ENCODE measurements around the gene HOXB6. TPM values are rescaled to one million over a fixed set of nuclear protein-coding genes. Genes with fewer than 3 reads are reported as not detected.

The HOXB6 gene
- polyA plus RNA-seq, 6 donors from 2014 or later = not detected

DNA sequence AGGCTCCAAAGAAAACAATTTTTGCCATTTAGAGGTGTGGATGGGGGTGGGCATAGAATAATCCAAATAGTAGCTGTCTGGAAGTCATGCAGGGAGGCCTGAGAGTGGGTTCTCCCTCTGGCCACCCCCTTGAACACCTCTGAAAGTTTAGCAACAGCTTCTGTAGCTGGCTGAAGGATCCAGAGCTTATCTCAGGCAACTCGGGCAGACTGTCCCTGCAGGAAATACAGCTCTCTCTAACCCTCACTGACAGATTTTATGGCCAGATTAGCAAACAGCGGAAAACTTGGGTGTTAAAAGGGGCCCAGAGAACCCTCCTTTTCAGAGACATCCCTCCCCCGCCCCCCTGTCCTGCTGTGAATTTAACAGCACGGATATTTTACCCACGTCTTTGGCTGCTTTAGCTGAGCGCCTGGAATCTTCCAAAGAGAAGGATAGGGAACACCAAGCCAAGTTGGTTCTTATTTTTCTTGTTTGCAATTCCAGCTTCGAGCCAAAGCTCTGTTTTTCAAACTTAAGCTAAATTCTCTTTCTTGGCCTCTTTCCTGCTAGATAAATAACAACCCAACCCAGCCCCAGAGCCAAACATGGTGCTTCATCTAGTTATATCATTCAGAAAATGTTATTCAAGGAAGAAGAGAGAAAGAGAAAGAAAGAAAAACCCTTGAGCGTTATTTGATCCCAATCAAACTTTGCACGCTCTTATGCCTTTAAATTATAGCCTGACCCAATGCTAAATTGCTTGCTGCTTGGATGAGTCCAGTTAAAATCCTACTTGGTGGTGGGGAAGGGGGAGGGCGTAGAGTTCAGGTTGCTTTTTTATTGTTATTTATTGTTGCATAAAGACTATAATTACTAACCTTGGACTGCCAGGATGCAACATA, 57.6 kb downstream of the HOXB6 start:
- H3K9me3 Mint-ChIP-seq = no peaks in the 10 kb centered on the region
- peaks cover 0 to 11% of the 10 kb centered on the region in 2 donors for H3K36me3 Mint-ChIP-seq
- no peak overlapping the region for H3K27ac Mint-ChIP-seq
- peaks cover 50 to 68% (median 59%) of the 10 kb centered on the region in 3 donors for H3K27me3 Mint-ChIP-seq
- peaks cover 20 to 45% (median 30%) of the 10 kb centered on the region in 3 donors for H3K4me1 Mint-ChIP-seq
- ATAC-seq (ENCODE audit: low read depth in 2 of 2) (no peak), DNase-seq (no peak)
- H3K4me3 Mint-ChIP-seq = peak overlapping the region in 6 of 8 donors; percentile 2 to 87 (median 46)

DNA sequence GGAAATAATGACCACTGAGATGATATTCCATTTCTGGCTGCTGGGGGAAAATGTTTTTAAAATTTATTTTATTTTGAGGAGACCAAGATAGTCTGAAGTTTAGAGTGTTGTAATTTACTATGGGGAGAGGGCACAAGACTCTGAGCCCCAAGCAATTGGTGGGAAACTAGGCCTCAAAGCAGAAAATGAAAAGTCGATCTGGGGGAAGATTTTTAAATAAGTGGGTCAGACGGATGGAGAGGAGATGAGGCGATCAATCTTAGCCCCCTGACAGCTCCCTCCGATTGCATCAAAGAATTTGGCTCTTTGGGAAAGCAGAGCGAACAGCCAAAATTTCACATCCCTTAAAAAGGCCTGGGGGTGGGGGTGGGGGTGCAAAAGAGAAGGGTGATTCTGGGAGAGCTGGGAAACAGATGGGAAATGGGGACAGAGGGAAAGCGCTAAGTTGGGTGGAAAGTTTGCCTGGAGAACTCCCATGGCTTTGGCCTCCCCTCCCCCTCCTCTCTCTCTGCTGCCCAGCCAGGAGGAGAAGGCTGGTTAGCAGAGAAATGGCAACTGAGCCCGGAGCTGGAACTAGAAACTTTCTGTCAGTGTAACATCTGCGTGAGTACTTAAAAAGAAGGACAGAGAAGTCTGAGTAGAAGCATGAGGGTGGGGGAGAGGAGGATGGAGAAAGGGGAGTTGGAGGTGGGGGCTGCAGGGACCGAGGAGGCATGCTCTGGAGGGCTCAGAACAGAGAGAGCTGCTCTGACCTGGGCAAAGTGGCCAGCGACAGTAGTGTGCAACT, 58.5 kb downstream of the HOXB6 start:
- H3K27me3 Mint-ChIP-seq = peaks cover 58 to 67% (median 59%) of the 10 kb centered on the region in 3 donors
- H3K4me1 Mint-ChIP-seq = peaks cover 25 to 53% (median 39%) of the 10 kb centered on the region in 3 donors
- peaks cover 0 to 17% of the 10 kb centered on the region in 2 donors for H3K36me3 Mint-ChIP-seq
- H3K4me3 Mint-ChIP-seq = peak overlapping the region in 3 of 8 donors; percentile 9 to 29 (median 16)
- peak overlapping the region in 1 of 6 donors; percentile 32 for H3K27ac Mint-ChIP-seq
- no peak for ATAC-seq (ENCODE audit: low read depth in 2 of 2)
- H3K9me3 Mint-ChIP-seq = no peaks in the 10 kb centered on the region
- no peak for DNase-seq

Other genes with a start within 250 kb of the HOXB6 start
- 100 to 1,000 TPM in 5 of 6 donors, 10 to 100 TPM in 1; 79.3 to 166 (median 140) TPM for gene SKAP1, start 174.8 kb downstream of the HOXB6 start, polyA plus RNA-seq (ENCODE audit: low read depth in 6 of 6)
- not detected for gene HOXB1, start 74.0 kb downstream of the HOXB6 start, polyA plus RNA-seq (ENCODE audit: low read depth in 6 of 6)
- 1 to 10 TPM; 2.3 to 9.3 (median 5.5) TPM for gene HOXB2, start 59.9 kb downstream of the HOXB6 start, polyA plus RNA-seq (ENCODE audit: low read depth in 6 of 6)
- gene HOXB4, start 26.6 kb downstream of the HOXB6 start, polyA plus RNA-seq (ENCODE audit: low read depth in 6 of 6) = under 1 TPM in 2 of 6 donors, not detected in 4; 0.07 to 0.25 TPM
- gene HOXB3, start 14.7 kb downstream of the HOXB6 start, polyA plus RNA-seq (ENCODE audit: low read depth in 6 of 6) = under 1 TPM in 1 of 6 donors, not detected in 5; 0.05 TPM
- gene HOXB5, start 11.2 kb downstream of the HOXB6 start, polyA plus RNA-seq (ENCODE audit: low read depth in 6 of 6) = not detected
- under 1 TPM in 2 of 6 donors, not detected in 4; 0.24 to 0.58 TPM for gene HOXB7, start 6.0 kb upstream of the HOXB6 start, polyA plus RNA-seq (ENCODE audit: low read depth in 6 of 6)
- gene HOXB8, start 10.3 kb upstream of the HOXB6 start, polyA plus RNA-seq (ENCODE audit: low read depth in 6 of 6) = not detected
- gene HOXB9, start 21.4 kb upstream of the HOXB6 start, polyA plus RNA-seq (ENCODE audit: low read depth in 6 of 6) = not detected
- not detected for gene PRAC1, start 117.5 kb upstream of the HOXB6 start, polyA plus RNA-seq (ENCODE audit: low read depth in 6 of 6)
- not detected for gene PRAC2, start 118.2 kb upstream of the HOXB6 start, polyA plus RNA-seq (ENCODE audit: low read depth in 6 of 6)
- not detected for gene HOXB13, start 123.8 kb upstream of the HOXB6 start, polyA plus RNA-seq (ENCODE audit: low read depth in 6 of 6)
- gene TTLL6, start 212.2 kb upstream of the HOXB6 start, polyA plus RNA-seq (ENCODE audit: low read depth in 6 of 6) = not detected
- gene CALCOCO2, start 226.0 kb upstream of the HOXB6 start, polyA plus RNA-seq (ENCODE audit: low read depth in 6 of 6) = 100 to 1,000 TPM; 147 to 228 (median 187) TPM

Data from naive B cell (primary cell).